GM23338 (cell line): Measurements from ENCODE around the gene IL12RB1. TPM values are rescaled to one million over a fixed set of nuclear protein-coding genes. Genes with fewer than 3 reads are reported as not detected.

ENCODE experiments used
- ATAC-seq: fragments of 200-7000 bp; cut with Tn5 transposase; 3 replicates; pipeline ENCODE4 v1.9.1; 2020
- DNase-seq: peaks from one replicate; pipeline ENCODE4 v3.0.0-alpha.2; 2015; ENCODE audit warnings: low spot score
- H2AFZ ChIP-seq: fragments of 200-600 bp; sonication (generic); 2 replicates; pipeline ENCODE4 v1.8.0; 2016; ENCODE audit warnings: antibody characterized with exemption, mild to moderate bottlenecking, moderate library complexity
- H3F3A ChIP-seq: fragments of 200-600 bp; sonication (generic); replicated peaks from 2 replicates; pipeline ENCODE4 v1.8.0; 2017; ENCODE audit warnings: antibody characterized with exemption, mixed run types, low read depth
- H3K27ac ChIP-seq: fragments of 200-600 bp; sonication (generic); 2 replicates; pipeline ENCODE4 v1.6.1; 2016; ENCODE audit warnings: low read depth
- H3K27me3 ChIP-seq: fragments of 200-600 bp; sonication (generic); 2 replicates; pipeline ENCODE4 v1.8.0; 2016; ENCODE audit warnings: mild to moderate bottlenecking, mixed run types, moderate library complexity; ENCODE audit not compliant: insufficient read depth
- H3K36me3 ChIP-seq: fragments of 200-600 bp; sonication (generic); 2 replicates; pipeline ENCODE4 v1.8.0; 2016; ENCODE audit warnings: mild to moderate bottlenecking; ENCODE audit not compliant: insufficient read depth
- H3K4me1 ChIP-seq: fragments of 200-600 bp; sonication (generic); 2 replicates; pipeline ENCODE4 v1.8.0; 2016; ENCODE audit warnings: mild to moderate bottlenecking, moderate library complexity; ENCODE audit not compliant: insufficient read depth
- H3K4me2 ChIP-seq: fragments of 200-600 bp; sonication (generic); 2 replicates; pipeline ENCODE4 v1.7.1; 2017; ENCODE audit warnings: mixed run types
- H3K4me3 ChIP-seq: fragments of 200-600 bp; sonication (generic); 2 replicates; pipeline ENCODE4 v1.6.1; 2016; ENCODE audit warnings: mixed run types
- H3K79me2 ChIP-seq: fragments of 200-600 bp; sonication (generic); replicated peaks from 2 replicates; pipeline ENCODE4 v1.8.0; 2017; ENCODE audit warnings: mild to moderate bottlenecking; ENCODE audit not compliant: insufficient read depth
- H3K9me2 ChIP-seq: fragments of 200-600 bp; sonication (generic); 2 replicates; pipeline ENCODE4 v1.8.0; 2017; ENCODE audit not compliant: insufficient read depth
- H4K20me1 ChIP-seq: fragments of 200-600 bp; sonication (generic); replicated peaks from 2 replicates; pipeline ENCODE4 v1.8.0; 2017; ENCODE audit warnings: mild to moderate bottlenecking; ENCODE audit not compliant: insufficient read depth
- H3K27ac Mint-ChIP-seq: 2 replicates; pipeline ENCODE4 v1.8.0; 2020; ENCODE audit warnings: inconsistent platforms, mild to moderate bottlenecking, moderate library complexity, mixed read lengths
- H3K27me3 Mint-ChIP-seq: 3 replicates; pipeline ENCODE4 v1.8.0; 2022; ENCODE audit warnings: low read depth, mild to moderate bottlenecking, moderate library complexity, mixed read lengths, inconsistent platforms; ENCODE audit not compliant: insufficient read depth, poor library complexity
- H3K36me3 Mint-ChIP-seq: 3 replicates; pipeline ENCODE4 v1.8.0; 2021; ENCODE audit warnings: low read depth, mild to moderate bottlenecking, inconsistent platforms, moderate library complexity, mixed read lengths
- H3K4me1 Mint-ChIP-seq: 3 replicates; pipeline ENCODE4 v1.8.0; 2020; ENCODE audit warnings: mild to moderate bottlenecking, inconsistent platforms, mixed read lengths
- H3K4me3 Mint-ChIP-seq: 3 replicates; pipeline ENCODE4 v1.8.0; 2021; ENCODE audit warnings: moderate library complexity, mild to moderate bottlenecking, inconsistent platforms, mixed read lengths
- H3K9me3 Mint-ChIP-seq: 3 replicates; pipeline ENCODE4 v1.8.0; 2020; ENCODE audit warnings: moderate library complexity, mild to moderate bottlenecking, inconsistent platforms, mixed read lengths
- CREB1 ChIP-seq: fragments of 250-450 bp; sonication (Bioruptor Pico); IDR thresholded peaks from 2 replicates; pipeline ENCODE4 v1.5.0; 2020; ENCODE audit warnings: low read depth, mild to moderate bottlenecking, moderate library complexity
- CTCF ChIP-seq, 2 experiments: fragments of 200-600 bp in 1 of 2; sonication (generic) in 1 of 2; conservative IDR thresholded peaks; 2 replicates each; pipeline versions ENCODE4 v1.5.1 to v1.6.1; 2016 to 2017; ENCODE audit warnings: antibody characterized with exemption in 2 of 2, low read depth in 2 of 2, mild to moderate bottlenecking in 2 of 2, moderate library complexity in 1 of 2
- EZH2 ChIP-seq: fragments of 200-600 bp; sonication (generic); IDR thresholded peaks from one replicate; pipeline ENCODE4 v1.8.0; 2017; ENCODE audit warnings: antibody characterized with exemption, mild to moderate bottlenecking, low read depth; ENCODE audit not compliant: unreplicated experiment
- EZH2phosphoT487 ChIP-seq: fragments of 200-600 bp; sonication (generic); IDR thresholded peaks from one replicate; pipeline ENCODE4 v1.8.1; 2018; ENCODE audit warnings: antibody characterized with exemption; ENCODE audit not compliant: unreplicated experiment
- JUNB ChIP-seq: IDR thresholded peaks from one replicate; pipeline ENCODE4 v1.6.1; 2016; ENCODE audit warnings: antibody characterized with exemption; ENCODE audit not compliant: unreplicated experiment
- NANOG ChIP-seq: IDR thresholded peaks from 2 replicates; pipeline ENCODE4 v1.6.1; 2016; ENCODE audit warnings: antibody characterized with exemption, borderline replicate concordance
- POLR2AphosphoS5 ChIP-seq: IDR thresholded peaks from 2 replicates; pipeline ENCODE4 v1.6.1; 2016; ENCODE audit warnings: antibody characterized with exemption, low read depth
- REST ChIP-seq: IDR thresholded peaks from one replicate; pipeline ENCODE4 v1.6.1; 2018; ENCODE audit warnings: antibody characterized with exemption; ENCODE audit not compliant: unreplicated experiment
- STAT1 ChIP-seq: IDR thresholded peaks from one replicate; pipeline ENCODE4 v1.6.1; 2016; ENCODE audit warnings: antibody characterized with exemption; ENCODE audit not compliant: unreplicated experiment
- ZNF114 ChIP-seq: fragments of 250-450 bp; sonication (Bioruptor Pico); IDR thresholded peaks from 2 replicates; pipeline ENCODE4 v1.5.0; 2020; ENCODE audit warnings: mild to moderate bottlenecking, moderate library complexity
- ZNF331 ChIP-seq: fragments of 250-450 bp; sonication (Bioruptor Pico); IDR thresholded peaks from 2 replicates; pipeline ENCODE4 v1.5.0; 2020; ENCODE audit warnings: low read depth, mild to moderate bottlenecking, moderate library complexity
- ZNF462 ChIP-seq: fragments of 250-450 bp; sonication (Bioruptor Pico); IDR thresholded peaks from 2 replicates; pipeline ENCODE4 v1.5.0; 2020; ENCODE audit warnings: mild to moderate bottlenecking, moderate library complexity
- polyA plus RNA-seq: library from polyadenylated mRNA; unstranded; fragments of >200 nt; fragmentation: Nextera tagmentation; extraction: Ambion mirVana; gene quantifications from 2 replicates; pipeline ENCODE4 v1.2.1, GENCODE V29; 2016
- total RNA-seq: library from RNA; depleted of rRNA; stranded (reverse); fragments of >200 nt; shearing (Covaris generic); gene quantifications from 2 replicates; pipeline ENCODE4 v1.2.3, GENCODE V29; 2014
- TF ChIP-seq, protein P1 (sequence below): IDR thresholded peaks from 2 replicates; pipeline ENCODE4 v1.6.1; 2016; ENCODE audit warnings: antibody characterized with exemption

The IL12RB1 gene
- total and polyA plus RNA-seq, 2 experiments from 2014 or later: not detected

GRCh38 chr19:18065173-18065495 lies 21.6 kb downstream of the IL12RB1 start:
- no peak overlapping the region for H3K4me2 ChIP-seq
- H3K4me1 Mint-ChIP-seq: no peaks in the 10 kb centered on the region; the same call in 2 of the 3 replicates
- H3K36me3 Mint-ChIP-seq: no peaks in the 10 kb centered on the region
- H3K4me3 ChIP-seq: no peak overlapping the region
- H3K4me1 ChIP-seq: no peaks in the 10 kb centered on the region
- no peaks in the 10 kb centered on the region for H3K9me3 Mint-ChIP-seq
- H3K79me2 ChIP-seq: no peaks in the 10 kb centered on the region
- no peak overlapping the region for H2AFZ ChIP-seq
- H3K27ac Mint-ChIP-seq: no peak overlapping the region; the same call in 1 of the 2 replicates
- no peaks in the 10 kb centered on the region for H3K36me3 ChIP-seq
- TF ChIP-seq POLR2AphosphoS5 (no peak), JUNB (no peak), EZH2 (no peak), REST (no peak), ZNF331 (CRISPR knock-in tag) (no peak), ZNF114 (CRISPR knock-in tag) (no peak), STAT1 (no peak), CTCF (conservative IDR thresholded peaks at IDR 0.05; ENCODE audit: low read depth in 2 of 2) (no peak), EZH2phosphoT487 (no peak), ZNF462 (CRISPR knock-in tag) (no peak), CREB1 (CRISPR knock-in tag) (no peak), NANOG (no peak)
- TF ChIP-seq, protein P1, sequence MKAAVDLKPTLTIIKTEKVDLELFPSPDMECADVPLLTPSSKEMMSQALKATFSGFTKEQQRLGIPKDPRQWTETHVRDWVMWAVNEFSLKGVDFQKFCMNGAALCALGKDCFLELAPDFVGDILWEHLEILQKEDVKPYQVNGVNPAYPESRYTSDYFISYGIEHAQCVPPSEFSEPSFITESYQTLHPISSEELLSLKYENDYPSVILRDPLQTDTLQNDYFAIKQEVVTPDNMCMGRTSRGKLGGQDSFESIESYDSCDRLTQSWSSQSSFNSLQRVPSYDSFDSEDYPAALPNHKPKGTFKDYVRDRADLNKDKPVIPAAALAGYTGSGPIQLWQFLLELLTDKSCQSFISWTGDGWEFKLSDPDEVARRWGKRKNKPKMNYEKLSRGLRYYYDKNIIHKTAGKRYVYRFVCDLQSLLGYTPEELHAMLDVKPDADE: no peak
- H3F3A ChIP-seq: no peaks in the 10 kb centered on the region
- H3K27ac ChIP-seq: no peak overlapping the region
- DNase-seq: no peak
- no peak overlapping the region for H3K4me3 Mint-ChIP-seq
- H3K27me3 ChIP-seq: no peaks in the 10 kb centered on the region
- no peaks in the 10 kb centered on the region for H3K9me2 ChIP-seq
- H4K20me1 ChIP-seq: no peaks in the 10 kb centered on the region
- peaks cover 10% of the 10 kb centered on the region for H3K27me3 Mint-ChIP-seq
- ATAC-seq: no peak
